Measurements from ENCODE around the gene APBA2.
"Not testable (repeated sequence)": the region's sequence is repeated elsewhere in the genome, so short reads cannot be mapped to it uniquely, and the experiment has no call there.

APBA2 gene

DNA sequence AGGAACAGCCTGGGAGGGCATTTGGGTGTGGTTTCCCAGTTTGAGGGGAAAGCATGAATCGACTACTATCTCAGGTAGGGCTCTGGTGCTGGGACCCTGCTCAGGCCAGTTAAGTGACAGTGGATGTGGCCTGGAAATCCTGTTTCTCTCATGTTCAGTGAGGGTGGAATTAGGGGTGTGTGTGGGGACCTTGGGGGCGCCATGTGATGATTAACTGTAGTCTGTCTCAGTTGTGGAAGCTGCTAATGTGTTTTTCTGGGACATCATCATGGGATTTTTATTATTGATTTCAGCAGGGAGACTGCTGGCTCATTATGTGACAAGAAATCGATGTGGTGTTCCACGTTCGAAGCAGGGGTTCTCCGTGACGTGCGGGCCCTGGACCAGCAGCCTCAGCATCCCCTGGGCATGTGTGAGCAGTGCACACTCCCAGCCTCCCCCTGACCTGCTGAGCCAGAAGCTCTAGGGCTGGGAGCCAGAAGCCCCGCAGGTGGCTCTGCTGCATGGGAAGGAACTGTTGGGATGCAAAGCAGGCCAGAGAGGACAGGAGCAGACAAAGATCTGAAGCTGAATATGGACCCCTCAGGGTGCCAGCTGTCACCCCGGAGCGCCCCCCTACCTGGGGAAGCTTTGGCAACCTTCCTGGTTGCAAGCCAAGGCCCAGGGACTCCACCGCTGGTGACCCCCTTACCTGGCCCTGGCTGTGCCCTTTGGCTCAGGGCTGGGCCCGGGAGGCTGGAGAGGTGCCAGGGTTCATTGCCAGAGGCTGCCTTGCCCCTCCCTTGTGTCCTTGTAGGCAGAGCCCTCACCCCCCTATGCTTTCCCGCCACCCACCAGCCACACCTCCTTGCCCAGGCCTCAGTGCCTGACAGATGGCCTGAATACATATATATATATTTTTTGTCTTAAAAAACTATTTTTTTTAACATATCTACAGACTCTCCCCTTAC lies 149.8 kb downstream of the APBA2 start:
- no peak for DNase-seq (ENCODE audit: low read depth)
- TF ChIP-seq, protein P1, sequence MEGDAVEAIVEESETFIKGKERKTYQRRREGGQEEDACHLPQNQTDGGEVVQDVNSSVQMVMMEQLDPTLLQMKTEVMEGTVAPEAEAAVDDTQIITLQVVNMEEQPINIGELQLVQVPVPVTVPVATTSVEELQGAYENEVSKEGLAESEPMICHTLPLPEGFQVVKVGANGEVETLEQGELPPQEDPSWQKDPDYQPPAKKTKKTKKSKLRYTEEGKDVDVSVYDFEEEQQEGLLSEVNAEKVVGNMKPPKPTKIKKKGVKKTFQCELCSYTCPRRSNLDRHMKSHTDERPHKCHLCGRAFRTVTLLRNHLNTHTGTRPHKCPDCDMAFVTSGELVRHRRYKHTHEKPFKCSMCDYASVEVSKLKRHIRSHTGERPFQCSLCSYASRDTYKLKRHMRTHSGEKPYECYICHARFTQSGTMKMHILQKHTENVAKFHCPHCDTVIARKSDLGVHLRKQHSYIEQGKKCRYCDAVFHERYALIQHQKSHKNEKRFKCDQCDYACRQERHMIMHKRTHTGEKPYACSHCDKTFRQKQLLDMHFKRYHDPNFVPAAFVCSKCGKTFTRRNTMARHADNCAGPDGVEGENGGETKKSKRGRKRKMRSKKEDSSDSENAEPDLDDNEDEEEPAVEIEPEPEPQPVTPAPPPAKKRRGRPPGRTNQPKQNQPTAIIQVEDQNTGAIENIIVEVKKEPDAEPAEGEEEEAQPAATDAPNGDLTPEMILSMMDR (IDR thresholded peaks at IDR 0.05; ENCODE audit: control insufficient read depth, extremely low read depth, insufficient read depth): no peak
- H3K4me3 ChIP-seq (ENCODE audit: low read depth, low read length): no peak overlapping the region

- no peak overlapping the region for H3K4me3 ChIP-seq (ENCODE audit: low read depth, low read length)
- TF ChIP-seq, protein P1 (IDR thresholded peaks at IDR 0.05; ENCODE audit: control insufficient read depth, extremely low read depth, insufficient read depth): no peak
- DNase-seq (ENCODE audit: low read depth): no peak
Observed at GRCh38 chr15:29037997-29038705, 152.4 kb downstream of the APBA2 start.

DNA sequence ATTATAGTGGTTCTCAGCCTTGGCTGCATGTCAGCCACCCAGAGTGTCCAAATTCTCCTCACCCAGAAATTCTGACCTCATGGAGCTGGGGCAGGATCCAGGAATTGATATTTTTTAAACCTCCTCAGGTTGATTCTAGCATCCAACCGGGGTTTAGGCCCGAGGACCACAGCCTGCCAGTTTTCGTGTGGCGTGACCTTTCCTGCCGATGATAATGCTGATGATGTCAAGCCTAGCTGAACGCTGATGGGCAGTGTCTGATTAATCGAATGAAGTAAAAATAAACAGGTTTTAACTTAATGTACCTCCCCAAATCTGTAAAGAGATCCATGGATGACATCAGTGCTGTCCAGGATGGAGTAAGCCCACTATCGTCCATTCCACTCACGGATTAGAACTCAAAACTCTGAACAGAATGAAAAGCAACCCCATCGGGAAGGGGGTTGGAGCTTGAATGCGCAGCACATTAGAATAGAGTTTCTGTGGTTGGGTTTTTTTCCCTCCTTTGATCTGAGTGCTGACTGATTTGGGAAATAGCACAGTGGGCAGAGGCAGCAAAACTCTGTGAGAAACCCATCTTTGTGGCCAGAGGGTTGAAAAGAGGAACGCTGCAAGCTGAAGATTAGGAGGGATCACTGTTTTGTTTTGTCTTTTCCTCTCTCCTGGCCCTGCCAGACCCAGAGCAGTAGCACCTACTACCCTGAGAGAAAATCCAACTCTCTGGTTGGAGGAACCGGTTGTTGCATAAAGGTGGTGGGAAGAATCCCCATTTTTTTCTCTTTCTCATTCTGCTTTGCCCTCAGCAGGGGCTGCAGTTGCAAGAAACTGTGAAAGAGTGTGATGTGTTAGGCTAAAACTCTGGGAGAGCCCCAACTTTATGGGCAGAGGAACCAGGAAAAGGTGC lies 153.9 kb downstream of the APBA2 start:
- no peak for DNase-seq (ENCODE audit: low read depth)
- no peak overlapping the region for H3K4me3 ChIP-seq (ENCODE audit: low read depth, low read length)
- TF ChIP-seq, protein P1 (IDR thresholded peaks at IDR 0.05; ENCODE audit: control insufficient read depth, extremely low read depth, insufficient read depth): no peak

DNA sequence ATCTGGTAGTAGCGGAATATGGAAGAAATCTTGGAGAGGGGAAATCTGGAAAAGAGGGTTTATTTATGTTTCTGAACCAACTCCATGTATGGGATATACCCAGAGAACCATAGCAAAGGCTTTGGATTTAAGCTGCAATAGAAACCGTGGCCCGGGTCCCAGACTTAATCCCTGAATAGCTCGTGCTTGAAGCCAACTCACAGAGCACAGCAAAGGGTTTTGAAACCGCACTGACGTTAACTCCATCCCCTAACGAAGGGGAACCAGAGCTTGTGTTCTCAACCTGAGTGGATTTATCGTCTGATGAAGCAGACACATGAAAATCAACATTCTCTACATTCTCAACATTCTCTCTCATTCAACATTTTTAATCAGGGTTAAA lies 154.6 kb downstream of the APBA2 start:
- no peak for DNase-seq (ENCODE audit: low read depth)
- TF ChIP-seq, protein P1 (IDR thresholded peaks at IDR 0.05; ENCODE audit: control insufficient read depth, extremely low read depth, insufficient read depth): no peak

DNA sequence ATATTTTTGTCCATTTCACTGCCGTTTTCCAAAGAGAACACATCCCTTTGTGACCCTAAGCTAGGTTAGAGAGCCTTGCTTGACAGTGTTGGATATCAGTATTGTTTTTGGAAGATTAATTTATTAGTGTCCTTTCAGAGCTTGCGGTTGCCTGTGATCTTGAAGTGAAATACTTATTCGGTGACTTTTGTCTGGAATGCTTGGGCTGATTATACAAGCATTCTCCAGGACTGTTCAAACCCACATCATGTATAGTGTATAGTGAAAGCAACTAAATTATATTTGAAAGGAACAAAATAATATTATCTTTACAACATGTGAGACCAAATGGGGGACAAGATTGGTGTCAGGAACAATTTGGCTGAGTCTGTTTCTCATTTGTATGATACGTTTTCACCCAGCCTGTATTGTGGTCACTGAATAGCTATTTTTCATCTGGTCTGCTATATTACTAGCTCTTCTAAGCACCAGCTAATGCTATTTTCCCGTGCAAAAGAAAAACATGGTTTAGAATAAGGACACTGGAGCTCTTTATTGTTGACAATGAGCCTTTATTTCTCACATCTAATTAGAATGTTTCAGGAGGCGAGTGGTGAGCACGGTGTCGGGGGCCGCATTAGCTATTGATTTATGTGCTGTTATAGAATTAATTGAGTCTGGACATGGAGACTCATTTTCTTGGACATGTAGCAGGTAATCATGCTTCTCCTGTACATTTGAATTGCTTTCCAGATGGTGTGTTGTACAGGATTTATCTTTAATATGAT lies 158.1 kb downstream of the APBA2 start:
- H3K4me3 ChIP-seq (ENCODE audit: low read depth, low read length): no peak overlapping the region
- TF ChIP-seq, protein P1 (IDR thresholded peaks at IDR 0.05; ENCODE audit: control insufficient read depth, extremely low read depth, insufficient read depth): no peak
- no peak for DNase-seq (ENCODE audit: low read depth)

More for the DNA sequence above, 154.6 kb downstream of the APBA2 start:
- no peak overlapping the region for H3K4me3 ChIP-seq (ENCODE audit: low read depth, low read length)

- TF ChIP-seq, protein P1 (IDR thresholded peaks at IDR 0.05; ENCODE audit: control insufficient read depth, extremely low read depth, insufficient read depth): no peak
- no peak overlapping the region for H3K4me3 ChIP-seq (ENCODE audit: low read depth, low read length)
- DNase-seq (ENCODE audit: low read depth): no peak
Observed at GRCh38 chr15:29044503-29044901, 158.7 kb downstream of the APBA2 start.

- DNase-seq (ENCODE audit: low read depth); H3K4me3 ChIP-seq (ENCODE audit: low read depth, low read length): not testable (repeated sequence)
Observed at GRCh38 chr15:29045161-29045560, 159.4 kb downstream of the APBA2 start.
